GM12892 (cell line): ENCODE results near the gene VANGL1.

ENCODE experiments used
- POLR2A ChIP-seq: IDR thresholded peaks from 2 replicates; pipeline ENCODE4 v1.6.1; 2011; ENCODE audit warnings: low read depth, low read length, control low read depth
- POLR2AphosphoS5 ChIP-seq: IDR thresholded peaks from 2 replicates; pipeline ENCODE4 v1.6.1; 2011; ENCODE audit warnings: low read depth, low read length, control low read depth

GRCh38 chr1:115640384-115640783 is 1.4 kb upstream of the VANGL1 start:
- TF ChIP-seq POLR2A (no peak), POLR2AphosphoS5 (no peak)
